DMS114 treated with DMSO at 0.1 percent for 48 hours (cell line): ENCODE results near the gene SLC25A19.
A peak's percentile ranks its signal among the peaks of the same experiment; 100 is the strongest.

ENCODE experiments used
- DNase-seq: peaks from one replicate; lab custom pipeline; 2025; ENCODE audit not compliant: unreplicated experiment; lab: John Stamatoyannopoulos, UW

The SLC25A19 gene

GRCh38 chr17:75289115-75289831, at the start of gene SLC25A19:
Gene SLC25A19, minus strand, starts transcription at chr17:75289433. Its CDS starts 2,669 bp downstream, at chr17:75286764.
- DNase-seq, result peak; percentile 96

- DNase-seq, result no peak
These were observed 49.1 kb upstream of the SLC25A19 start for GRCh38 chr17:75338335-75338734.

- DNase-seq, result no peak
These were observed 46.1 kb upstream of the SLC25A19 start for GRCh38 chr17:75335315-75335714.

- no peak for DNase-seq
These were observed 45.5 kb upstream of the SLC25A19 start for GRCh38 chr17:75334723-75335122.

GRCh38 chr17:75331671-75332070, 42.4 kb upstream of the SLC25A19 start:
- DNase-seq, result no peak

- DNase-seq, result no peak
These were observed 38.5 kb upstream of the SLC25A19 start for GRCh38 chr17:75327757-75328156.

- DNase-seq, result no peak
These were observed 37.1 kb upstream of the SLC25A19 start for GRCh38 chr17:75326226-75326848.

- DNase-seq, result no peak
These were observed 36.6 kb upstream of the SLC25A19 start for GRCh38 chr17:75325827-75326225.

GRCh38 chr17:75325348-75325747, 36.1 kb upstream of the SLC25A19 start:
- DNase-seq, result no peak

- DNase-seq, result no peak
These were observed 32.3 kb upstream of the SLC25A19 start for GRCh38 chr17:75321506-75321905.

- no peak for DNase-seq
These were observed 30.9 kb upstream of the SLC25A19 start for GRCh38 chr17:75319904-75320691.

GRCh38 chr17:75318615-75319222, 29.5 kb upstream of the SLC25A19 start:
- DNase-seq, result no peak

- no peak for DNase-seq
These were observed 29.0 kb upstream of the SLC25A19 start for GRCh38 chr17:75318211-75318610.

- DNase-seq, result no peak
These were observed 28.4 kb upstream of the SLC25A19 start for GRCh38 chr17:75317671-75318070.

- no peak for DNase-seq
These were observed 27.0 kb upstream of the SLC25A19 start for GRCh38 chr17:75316253-75316652.

GRCh38 chr17:75315541-75316243, 26.5 kb upstream of the SLC25A19 start:
- no peak for DNase-seq

GRCh38 chr17:75313941-75314551, 24.8 kb upstream of the SLC25A19 start:
- no peak for DNase-seq

GRCh38 chr17:75308732-75309629, 19.7 kb upstream of the SLC25A19 start:
- DNase-seq, result no peak

GRCh38 chr17:75307957-75308731, 18.9 kb upstream of the SLC25A19 start:
- DNase-seq, result no peak
